MCF 10A (cell line): Measurements from ENCODE around the gene MARVELD1. TPM values are rescaled to one million over a fixed set of nuclear protein-coding genes. Genes with fewer than 3 reads are reported as not detected.

ENCODE experiments used
- BruUV-seq: library from RNA; stranded (reverse); fragments of 400-500 nt; replicated peaks from 2 replicates; lab custom pipeline; 2021; lab: Mats Ljungman, UMichigan
- CTCF ChIA-PET: fragments of 300-600 bp; sonication (Branson Sonifier 250); formaldehyde crosslinking; extraction: SDS; loops from one replicate; lab custom pipeline; 2021; ENCODE audit warnings: antibody characterized with exemption, inconsistent platforms; lab: Yijun Ruan, JAX
- POLR2A ChIA-PET: fragments of 300-600, 350-650 bp; sonication (Branson Sonifier 250); formaldehyde crosslinking; extraction: SDS; loops from one replicate; lab custom pipeline; 2020; ENCODE audit warnings: antibody characterized with exemption, inconsistent platforms; lab: Yijun Ruan, JAX
- DNase-seq: peaks from one replicate; pipeline ENCODE4 v3.0.0-alpha.2; 2018; ENCODE audit not compliant: unreplicated experiment
- H3K27ac Mint-ChIP-seq: one replicate; pipeline ENCODE4 v1.8.0; 2022; ENCODE audit warnings: mild to moderate bottlenecking, low read depth, mixed read lengths; ENCODE audit not compliant: unreplicated experiment
- H3K27me3 Mint-ChIP-seq: one replicate; pipeline ENCODE4 v1.8.0; 2022; ENCODE audit warnings: mixed read lengths; ENCODE audit not compliant: insufficient read depth, unreplicated experiment
- H3K36me3 Mint-ChIP-seq: one replicate; pipeline ENCODE4 v1.8.0; 2022; ENCODE audit warnings: mild to moderate bottlenecking, moderate library complexity, mixed read lengths; ENCODE audit not compliant: insufficient read depth, unreplicated experiment
- H3K4me1 Mint-ChIP-seq: one replicate; pipeline ENCODE4 v1.8.0; 2022; ENCODE audit warnings: mixed read lengths; ENCODE audit not compliant: insufficient read depth, unreplicated experiment
- H3K4me3 Mint-ChIP-seq: one replicate; pipeline ENCODE4 v1.8.0; 2022; ENCODE audit warnings: mild to moderate bottlenecking, moderate library complexity, mixed read lengths; ENCODE audit not compliant: unreplicated experiment
- H3K9me3 Mint-ChIP-seq: one replicate; pipeline ENCODE4 v1.8.0; 2022; ENCODE audit warnings: mixed read lengths; ENCODE audit not compliant: unreplicated experiment
- intact Hi-C: fragments of 100-400 bp; cut with micrococcal nuclease; formaldehyde crosslinking; loops from 2 replicates; pipeline ENCODE4 v1.14.1; 2022
- total RNA-seq: library from RNA; stranded (reverse); gene quantifications from 2 replicates; pipeline ENCODE4 v1.2.3, GENCODE V29; 2022
- TF ChIP-seq, protein P1 (sequence below): fragments of 200-600 bp; IDR thresholded peaks from one replicate; pipeline ENCODE4 v1.8.0; 2022; ENCODE audit warnings: antibody characterized with exemption, mild to moderate bottlenecking; ENCODE audit not compliant: unreplicated experiment

MARVELD1 gene
- total RNA-seq, 1 experiment from 2014 or later, result 54.9 TPM

DNA sequence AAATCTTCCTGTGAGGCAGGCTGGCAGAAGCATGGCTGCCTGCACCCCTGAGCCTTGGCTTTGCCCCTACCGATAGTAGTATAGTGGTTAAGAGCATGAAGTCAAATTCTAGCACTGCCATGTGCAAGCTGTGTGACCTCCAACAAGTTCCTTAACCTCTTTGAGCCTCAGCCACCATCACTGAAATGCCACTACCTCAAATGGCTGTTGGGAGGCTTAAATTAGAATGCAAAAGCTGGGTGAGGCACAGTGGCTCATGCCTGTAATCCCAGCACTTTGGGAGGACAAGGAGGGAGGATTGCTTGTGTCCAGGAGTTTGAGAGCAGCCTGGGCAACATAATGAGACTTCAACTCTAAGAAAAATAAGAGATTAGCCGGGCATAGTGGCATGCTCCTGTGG is 49.9 kb downstream of the MARVELD1 start:
- H3K27me3 Mint-ChIP-seq, result no peaks in the 10 kb centered on the region
- no peak for DNase-seq
- no TSS peak for BruUV-seq
- H3K4me3 Mint-ChIP-seq, result no peak overlapping the region
- ChIA-PET POLR2A (interaction anchor here (1.2 kb wide), 1 partner anchor 10 kb away, joined by 3 read pairs; no protein-coding TSS in a partner anchor), CTCF (interaction anchor here (0.8 to 5.2 kb wide), 2 partner anchors 106 to 324 kb away, joined by 3 to 33 read pairs; no protein-coding TSS in a partner anchor)
- no peak overlapping the region for H3K27ac Mint-ChIP-seq
- peaks cover 30% of the 10 kb centered on the region for H3K36me3 Mint-ChIP-seq
- H3K9me3 Mint-ChIP-seq, result no peaks in the 10 kb centered on the region
- no peaks in the 10 kb centered on the region for H3K4me1 Mint-ChIP-seq
- TF ChIP-seq, protein P1, sequence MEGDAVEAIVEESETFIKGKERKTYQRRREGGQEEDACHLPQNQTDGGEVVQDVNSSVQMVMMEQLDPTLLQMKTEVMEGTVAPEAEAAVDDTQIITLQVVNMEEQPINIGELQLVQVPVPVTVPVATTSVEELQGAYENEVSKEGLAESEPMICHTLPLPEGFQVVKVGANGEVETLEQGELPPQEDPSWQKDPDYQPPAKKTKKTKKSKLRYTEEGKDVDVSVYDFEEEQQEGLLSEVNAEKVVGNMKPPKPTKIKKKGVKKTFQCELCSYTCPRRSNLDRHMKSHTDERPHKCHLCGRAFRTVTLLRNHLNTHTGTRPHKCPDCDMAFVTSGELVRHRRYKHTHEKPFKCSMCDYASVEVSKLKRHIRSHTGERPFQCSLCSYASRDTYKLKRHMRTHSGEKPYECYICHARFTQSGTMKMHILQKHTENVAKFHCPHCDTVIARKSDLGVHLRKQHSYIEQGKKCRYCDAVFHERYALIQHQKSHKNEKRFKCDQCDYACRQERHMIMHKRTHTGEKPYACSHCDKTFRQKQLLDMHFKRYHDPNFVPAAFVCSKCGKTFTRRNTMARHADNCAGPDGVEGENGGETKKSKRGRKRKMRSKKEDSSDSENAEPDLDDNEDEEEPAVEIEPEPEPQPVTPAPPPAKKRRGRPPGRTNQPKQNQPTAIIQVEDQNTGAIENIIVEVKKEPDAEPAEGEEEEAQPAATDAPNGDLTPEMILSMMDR, result no peak
- intact Hi-C loops, result no loop called here

DNA sequence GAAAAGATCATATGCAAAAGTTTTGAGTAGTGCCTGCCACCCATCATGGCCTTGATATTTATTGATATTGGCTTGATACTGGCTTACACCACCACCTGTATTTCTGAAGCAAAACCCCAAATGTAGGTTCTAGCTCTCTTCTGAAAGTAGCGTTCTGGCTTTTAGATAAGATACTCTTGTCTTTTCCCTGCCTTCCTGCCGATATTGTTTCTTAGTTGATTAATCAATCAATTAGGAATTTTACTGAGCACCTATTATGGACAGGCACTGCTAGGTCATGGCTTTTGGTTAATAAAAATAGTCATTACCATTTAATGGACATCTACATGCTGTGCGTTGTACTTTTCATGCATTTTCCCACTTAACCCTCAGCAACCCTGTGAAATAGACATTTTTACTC is 50.4 kb downstream of the MARVELD1 start:
- Mint-ChIP-seq H3K4me1 (no peaks in the 10 kb centered on the region), H3K36me3 (peaks cover 25% of the 10 kb centered on the region), H3K9me3 (no peaks in the 10 kb centered on the region), H3K27ac (no peak overlapping the region), H3K27me3 (no peaks in the 10 kb centered on the region), H3K4me3 (no peak overlapping the region)
- intact Hi-C loops, result no loop called here
- TF ChIP-seq, protein P1, result no peak
- BruUV-seq, result no TSS peak
- ChIA-PET CTCF (interaction anchor here (0.8 to 1.5 kb wide), 4 partner anchors 20 to 105 kb away, joined by 3 to 5 read pairs (median 4); no protein-coding TSS in a partner anchor), POLR2A (interaction anchor here (0.7 to 1.2 kb wide), 2 partner anchors 9 to 27 kb away, joined by 3 read pairs; partner anchors contain the start of gene ZFYVE27)
- DNase-seq, result no peak

DNA sequence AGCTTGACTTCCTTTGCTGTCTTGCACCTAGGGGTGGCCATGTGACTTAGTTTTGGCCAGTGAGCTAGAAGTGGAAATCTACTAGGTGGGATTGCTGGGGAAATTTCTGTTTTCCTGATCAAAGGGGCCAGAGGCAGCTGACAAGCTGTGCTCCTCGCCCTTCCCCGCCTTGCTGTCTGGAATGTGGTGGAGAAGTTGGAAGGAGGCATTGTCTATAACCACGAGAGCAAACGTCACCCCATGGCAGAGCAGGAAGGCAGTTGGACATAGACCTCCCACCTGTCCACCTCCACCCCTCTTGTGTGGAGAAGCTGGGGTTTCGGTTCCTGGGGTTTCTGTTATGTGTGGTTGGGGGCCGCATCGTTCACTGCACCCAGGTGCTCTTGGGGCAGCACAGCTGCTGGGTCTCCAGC is 51.0 kb downstream of the MARVELD1 start:
- TF ChIP-seq, protein P1, result no peak
- H3K27ac Mint-ChIP-seq, result no peak overlapping the region
- H3K4me3 Mint-ChIP-seq, result no peak overlapping the region
- intact Hi-C loops, result no loop called here
- H3K9me3 Mint-ChIP-seq, result no peaks in the 10 kb centered on the region
- CTCF ChIA-PET, result interaction anchor here (0.8 to 2.4 kb wide), 5 partner anchors 20 to 104 kb away, joined by 3 to 11 read pairs (median 4); no protein-coding TSS in a partner anchor
- BruUV-seq, result no TSS peak
- peaks cover 20% of the 10 kb centered on the region for H3K36me3 Mint-ChIP-seq
- H3K4me1 Mint-ChIP-seq, result no peaks in the 10 kb centered on the region
- POLR2A ChIA-PET, result interaction anchor here (0.7 to 1.2 kb wide), 2 partner anchors 9 to 28 kb away, joined by 3 read pairs; partner anchors contain the start of gene ZFYVE27
- H3K27me3 Mint-ChIP-seq, result peaks cover 3% of the 10 kb centered on the region
- DNase-seq, result no peak

DNA sequence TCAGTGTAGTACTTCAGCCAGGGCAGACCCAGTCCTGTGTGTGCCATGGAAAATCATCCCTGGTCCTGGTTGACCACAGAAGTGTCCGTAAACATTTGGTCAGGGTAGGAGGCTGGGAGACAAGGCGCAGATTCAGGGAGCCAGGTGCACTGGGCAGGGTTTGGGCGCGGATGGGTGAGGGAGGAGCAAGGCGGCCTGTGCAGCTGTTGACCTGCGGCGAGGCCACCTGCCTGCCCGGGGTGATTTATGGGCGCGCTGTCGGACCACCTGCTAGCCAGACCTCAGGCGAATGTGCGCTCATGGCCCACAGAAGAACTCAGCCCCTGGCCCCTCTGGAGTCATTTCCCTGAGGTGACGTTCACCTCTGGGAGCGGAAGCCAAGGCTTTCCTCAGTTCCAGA is 51.7 kb downstream of the MARVELD1 start:
- Mint-ChIP-seq H3K4me3 (no peak overlapping the region), H3K9me3 (no peaks in the 10 kb centered on the region), H3K27ac (no peak overlapping the region), H3K27me3 (peaks cover 10% of the 10 kb centered on the region), H3K36me3 (peaks cover 15% of the 10 kb centered on the region), H3K4me1 (no peaks in the 10 kb centered on the region)
- BruUV-seq, result no TSS peak
- CTCF ChIA-PET, result interaction anchor here (0.8 to 2.4 kb wide), 5 partner anchors 21 to 63 kb away, joined by 3 to 11 read pairs (median 5); no protein-coding TSS in a partner anchor
- TF ChIP-seq, protein P1, result no peak
- no peak for DNase-seq
- POLR2A ChIA-PET, result no interaction called here
- intact Hi-C loops, result no loop called here
